Brain microvascular endothelial cell (primary cell): Measurements from ENCODE around the gene CEP78.

Experiments
- DNase-seq: peaks from one replicate; pipeline ENCODE4 v3.0.0-alpha.2; 2020
- H3K27ac ChIP-seq: fragments of 250-450 bp; sonication (Bioruptor Pico); 2 replicates; pipeline ENCODE4 v1.5.1; 2020; ENCODE audit warnings: mild to moderate bottlenecking, moderate library complexity
- H3K27me3 ChIP-seq: fragments of 250-450 bp; sonication (Bioruptor Pico); replicated peaks from 2 replicates; pipeline ENCODE4 v1.5.1; 2020; ENCODE audit warnings: mild to moderate bottlenecking
- H3K36me3 ChIP-seq: fragments of 250-450 bp; sonication (Bioruptor Pico); replicated peaks from 2 replicates; pipeline ENCODE4 v1.5.1; 2020; ENCODE audit warnings: mild to moderate bottlenecking
- H3K4me3 ChIP-seq: 2 replicates; pipeline ENCODE4 v1.5.1; 2011; ENCODE audit warnings: low read depth, mild to moderate bottlenecking, control low read depth, low read length, moderate library complexity
- CTCF ChIP-seq: IDR thresholded peaks from 2 replicates; pipeline ENCODE4 v1.5.1; 2011; ENCODE audit warnings: low read depth, mild to moderate bottlenecking, moderate library complexity, low read length, control low read depth, inconsistent platforms; ENCODE audit errors: missing control alignments
- in situ Hi-C: cut with HindIII; loops from 2 replicates; pipeline ENCODE4 v1.10.0; 2017; ENCODE audit warnings: low sequenced_read_pairs, low pct_ligation_motif_present

The CEP78 gene

GRCh38 chr9:78300209-78300608 lies 64.3 kb downstream of the CEP78 start:
- Histone ChIP-seq H3K4me3 (no peak overlapping the region), H3K27me3 (no peaks in the 10 kb centered on the region), H3K27ac (no peak overlapping the region), H3K36me3 (peaks cover 4% of the 10 kb centered on the region)
- in situ Hi-C loops, result no loop called here
- no peak for TF ChIP-seq CTCF
- DNase-seq, result no peak

- Histone ChIP-seq H3K27ac (no peak overlapping the region), H3K36me3 (peaks cover 6% of the 10 kb centered on the region), H3K4me3 (no peak overlapping the region), H3K27me3 (no peaks in the 10 kb centered on the region)
- no peak for TF ChIP-seq CTCF
- in situ Hi-C loops, result no loop called here
- DNase-seq, result no peak
Measured at GRCh38 chr9:78301466-78301865, 65.6 kb downstream of the CEP78 start.

GRCh38 chr9:78303377-78304062 lies 67.6 kb downstream of the CEP78 start:
- no peak for TF ChIP-seq CTCF
- Histone ChIP-seq H3K27ac (no peak overlapping the region), H3K27me3 (no peaks in the 10 kb centered on the region), H3K4me3 (no peak overlapping the region), H3K36me3 (peaks cover 14% of the 10 kb centered on the region)
- no peak for DNase-seq
- in situ Hi-C loops, result no loop called here

GRCh38 chr9:78304357-78304756 lies 68.5 kb downstream of the CEP78 start:
- H3K27ac ChIP-seq, result no peak overlapping the region
- no peaks in the 10 kb centered on the region for H3K27me3 ChIP-seq
- H3K36me3 ChIP-seq, result peaks cover 21% of the 10 kb centered on the region
- H3K4me3 ChIP-seq, result no peak overlapping the region
- in situ Hi-C loops, result no loop called here
- no peak for DNase-seq
- no peak for TF ChIP-seq CTCF

- TF ChIP-seq CTCF, result no peak
- Histone ChIP-seq H3K27me3 (no peaks in the 10 kb centered on the region), H3K36me3 (peaks cover 28% of the 10 kb centered on the region), H3K27ac (no peak overlapping the region), H3K4me3 (no peak overlapping the region)
- DNase-seq, result no peak
- in situ Hi-C loops, result no loop called here
Measured at GRCh38 chr9:78306222-78307076, 70.6 kb downstream of the CEP78 start.

- no peak for DNase-seq
- Histone ChIP-seq H3K36me3 (peaks cover 28% of the 10 kb centered on the region), H3K27ac (no peak overlapping the region), H3K4me3 (no peak overlapping the region), H3K27me3 (no peaks in the 10 kb centered on the region)
- TF ChIP-seq CTCF, result no peak
- in situ Hi-C loops, result no loop called here
Measured at GRCh38 chr9:78307360-78307759, 71.5 kb downstream of the CEP78 start.
